Ovary (tissue), 9 donors: Measurements from ENCODE around the gene FRMPD2. TPM values are rescaled to one million over a fixed set of nuclear protein-coding genes. Genes with fewer than 3 reads are reported as not detected.
"Not testable (repeated sequence)": the region's sequence is repeated elsewhere in the genome, so short reads cannot be mapped to it uniquely, and the experiment has no call there.

ENCODE experiments used
- DNase-seq, 5 donors: peaks; one replicate each; pipeline ENCODE4 v3.0.0-alpha.2; 2019 to 2020
- H3K27ac ChIP-seq, 2 donors: fragments of 200-600 bp; one replicate each; pipeline versions ENCODE4 v1.5.1 to v1.8.0; 2019 to 2022
- H3K27me3 ChIP-seq: fragments of 200-600 bp; one replicate; pipeline ENCODE4 v1.8.0; 2022
- H3K36me3 ChIP-seq: fragments of 200-600 bp; sonication (generic); one replicate; pipeline ENCODE4 v1.5.1; 2019
- H3K4me1 ChIP-seq: one replicate; pipeline ENCODE4 v1.8.1; 2013; ENCODE audit warnings: mild to moderate bottlenecking, moderate library complexity; ENCODE audit not compliant: insufficient read depth
- H3K4me3 ChIP-seq: fragments of 200-600 bp; sonication (generic); one replicate; pipeline ENCODE4 v1.5.1; 2017
- H3K9me3 ChIP-seq, 2 donors: fragments of 200-600 bp in 1 of 2; sonication (generic) in 1 of 2; one replicate each; pipeline versions ENCODE4 v1.5.1 to v1.8.1; 2013 to 2019; ENCODE audit warnings: mild to moderate bottlenecking in 1 of 2, moderate library complexity in 1 of 2
- EP300 ChIP-seq: sonication (generic); formaldehyde crosslinking; IDR thresholded peaks from one replicate; pipeline ENCODE4 v1.6.1; 2017; ENCODE audit warnings: antibody characterized with exemption
- POLR2A ChIP-seq: fragments of 450-650 bp; IDR thresholded peaks from one replicate; pipeline ENCODE4 v1.6.1; 2017; ENCODE audit warnings: antibody characterized with exemption, mild to moderate bottlenecking, moderate library complexity
- WGBS, 3 donors: extraction: QIAGEN DNeasy Blood & Tissue Kit in 1 of 3; methylation state at CpG; one replicate each; pipeline versions ENCODE4 v1.1.5 to v1.1.7; 2013 to 2017; 5-methylcytosine and 5-hydroxymethylcytosine counted together
- intact Hi-C, 4 donors: fragments of 100-400 bp; cut with DNase I; formaldehyde crosslinking; loops; one replicate each; pipeline versions ENCODE4 v1.11.0 to v1.15.1; 2022 to 2023
- polyA plus RNA-seq, 2 donors: library from polyadenylated mRNA; stranded (reverse); fragments of 200-250 nt in 1 of 2; fragments of 350-450 nt in 1 of 2; fragmentation: Illumina TruSeq in 1 of 2; extraction: RNeasy Lipid Tissue Mini Kit (QIAGEN cat#74804) in 1 of 2; gene quantifications; one replicate each; pipeline ENCODE4 v1.2.3, GENCODE V29; 2013 to 2014
- total RNA-seq, 7 donors: library from RNA; depleted of rRNA in 2 of 7; stranded (reverse); fragments of >200 nt in 2 of 7; fragmentation: NEBNext Ultra II Directional in 3 of 7; extraction: Animal tissue kit (Norgen Biotek cat#: 25700) in 3 of 7; gene quantifications; one replicate each; pipeline versions ENCODE4 v1.1.0 to v1.2.4, GENCODE V29; 2016 to 2023
- TF ChIP-seq, protein P1 (sequence below), 3 donors: fragments of 450-650 bp in 2 of 3; fragments of 200-600 bp in 1 of 3; IDR thresholded peaks; one replicate each; pipeline versions ENCODE4 v1.5.1 to v1.8.0; 2016 to 2022; ENCODE audit warnings: antibody characterized with exemption in 3 of 3, mild to moderate bottlenecking in 1 of 3
- donor health status: DM: no; HTN: no; CAD: no; lungs with moderate emphysema.
- donor health status: DM: no; HTN: no; CAD: no.
- donor health status: Bipolar disorder and iron deficiency.
- donor health status: DM: yes; HTN: yes; CAD: no.
- donor health status: DM: no; HTN: no; CAD: no.
- donor health status: DM: yes; HTN: yes; CAD: no.

FRMPD2 gene
- total and polyA plus RNA-seq, 9 donors = 0.15 to 11.8 (median 0.69) TPM; not detected in 3

DNA sequence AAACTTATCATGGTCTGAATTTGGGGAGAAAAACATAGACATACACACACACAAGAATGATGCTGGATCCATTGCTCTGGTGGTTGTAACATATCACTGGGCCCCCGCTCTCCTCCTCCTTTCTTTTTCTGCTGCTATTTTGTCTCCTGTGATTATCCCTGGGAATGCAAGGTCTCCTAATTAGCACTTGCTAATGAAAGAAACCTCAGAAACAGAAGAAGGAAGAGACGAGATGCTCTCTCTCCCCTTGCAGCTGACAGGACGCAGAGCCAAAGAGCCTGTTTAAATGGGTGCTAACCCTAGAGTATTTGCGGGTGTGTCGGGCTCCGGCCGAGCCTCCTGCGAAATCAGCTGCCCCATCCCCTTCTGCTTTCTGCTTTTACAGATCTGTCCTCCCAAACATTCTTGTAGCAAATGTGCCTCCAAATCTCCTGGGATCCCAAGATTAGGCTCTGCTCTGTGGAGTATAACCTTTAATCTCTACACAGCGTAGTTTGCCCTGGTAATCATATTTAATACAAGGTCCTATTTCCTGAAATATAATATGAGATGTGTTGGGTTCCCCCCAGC, 81.5 kb downstream of the FRMPD2 start:
- no peaks in the 10 kb centered on the region for H3K27me3 ChIP-seq
- TF ChIP-seq EP300 (no peak), POLR2A (no peak)
- TF ChIP-seq, protein P1, sequence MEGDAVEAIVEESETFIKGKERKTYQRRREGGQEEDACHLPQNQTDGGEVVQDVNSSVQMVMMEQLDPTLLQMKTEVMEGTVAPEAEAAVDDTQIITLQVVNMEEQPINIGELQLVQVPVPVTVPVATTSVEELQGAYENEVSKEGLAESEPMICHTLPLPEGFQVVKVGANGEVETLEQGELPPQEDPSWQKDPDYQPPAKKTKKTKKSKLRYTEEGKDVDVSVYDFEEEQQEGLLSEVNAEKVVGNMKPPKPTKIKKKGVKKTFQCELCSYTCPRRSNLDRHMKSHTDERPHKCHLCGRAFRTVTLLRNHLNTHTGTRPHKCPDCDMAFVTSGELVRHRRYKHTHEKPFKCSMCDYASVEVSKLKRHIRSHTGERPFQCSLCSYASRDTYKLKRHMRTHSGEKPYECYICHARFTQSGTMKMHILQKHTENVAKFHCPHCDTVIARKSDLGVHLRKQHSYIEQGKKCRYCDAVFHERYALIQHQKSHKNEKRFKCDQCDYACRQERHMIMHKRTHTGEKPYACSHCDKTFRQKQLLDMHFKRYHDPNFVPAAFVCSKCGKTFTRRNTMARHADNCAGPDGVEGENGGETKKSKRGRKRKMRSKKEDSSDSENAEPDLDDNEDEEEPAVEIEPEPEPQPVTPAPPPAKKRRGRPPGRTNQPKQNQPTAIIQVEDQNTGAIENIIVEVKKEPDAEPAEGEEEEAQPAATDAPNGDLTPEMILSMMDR (IDR thresholded peaks at IDR 0.05) = no peak
- H3K4me3 ChIP-seq = no peak overlapping the region
- no peak overlapping the region for H3K27ac ChIP-seq
- intact Hi-C loops = no loop called here
- H3K36me3 ChIP-seq = no peaks in the 10 kb centered on the region
- DNase-seq = no peak
- WGBS, 3 donors = 74 to 77% (median 75%) methylated on average over 9 of the region's 9 CpGs
- H3K4me1 ChIP-seq = no peaks in the 10 kb centered on the region
- H3K9me3 ChIP-seq = no peaks in the 10 kb centered on the region

DNA sequence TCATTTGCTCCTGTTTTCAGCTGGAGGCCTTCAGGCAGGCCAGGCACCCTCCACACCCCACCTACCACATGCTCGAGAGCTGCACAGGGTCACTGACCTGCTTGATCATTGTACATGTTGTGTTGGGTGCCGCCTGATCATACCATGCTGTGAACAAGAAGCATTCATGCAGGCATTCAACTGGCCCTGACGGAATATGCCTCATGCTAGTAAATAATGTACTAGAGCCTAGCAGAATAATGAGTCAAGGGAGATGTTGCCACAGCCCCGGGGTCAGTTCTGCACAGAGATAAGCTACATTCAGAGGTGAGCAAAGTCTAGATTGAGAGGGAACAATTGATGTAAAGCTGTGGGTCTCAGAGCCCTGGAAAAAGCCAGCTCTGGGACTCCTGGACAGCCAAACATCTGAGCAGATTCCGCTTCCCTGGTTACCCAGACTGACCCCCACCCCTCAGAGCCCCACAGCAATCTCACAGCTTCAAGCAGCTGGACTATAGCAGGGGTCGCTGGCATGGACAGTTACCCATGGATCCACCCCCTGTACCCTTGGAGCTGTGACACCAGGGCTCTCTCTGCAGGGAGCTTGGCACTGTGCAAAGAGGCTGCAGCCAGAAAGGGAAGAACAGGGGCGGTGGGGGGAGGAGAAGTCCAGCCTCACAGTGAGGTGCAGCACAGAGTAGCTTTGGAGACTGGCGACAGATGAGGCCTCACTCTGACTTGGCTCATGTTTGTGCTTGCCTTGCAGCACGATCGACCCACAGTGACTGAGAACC, 86.6 kb downstream of the FRMPD2 start:
- 69 to 73% (median 71%) methylated on average over 10 of the region's 10 CpGs for WGBS, 3 donors
- no peaks in the 10 kb centered on the region for H3K9me3 ChIP-seq
- DNase-seq = no peak
- H3K4me3 ChIP-seq = no peak overlapping the region
- H3K27me3 ChIP-seq = no peaks in the 10 kb centered on the region
- H3K27ac ChIP-seq = no peak overlapping the region
- H3K36me3 ChIP-seq = no peaks in the 10 kb centered on the region
- TF ChIP-seq, protein P1 (IDR thresholded peaks at IDR 0.05) = no peak
- no peaks in the 10 kb centered on the region for H3K4me1 ChIP-seq
- intact Hi-C loops = no loop called here

DNA sequence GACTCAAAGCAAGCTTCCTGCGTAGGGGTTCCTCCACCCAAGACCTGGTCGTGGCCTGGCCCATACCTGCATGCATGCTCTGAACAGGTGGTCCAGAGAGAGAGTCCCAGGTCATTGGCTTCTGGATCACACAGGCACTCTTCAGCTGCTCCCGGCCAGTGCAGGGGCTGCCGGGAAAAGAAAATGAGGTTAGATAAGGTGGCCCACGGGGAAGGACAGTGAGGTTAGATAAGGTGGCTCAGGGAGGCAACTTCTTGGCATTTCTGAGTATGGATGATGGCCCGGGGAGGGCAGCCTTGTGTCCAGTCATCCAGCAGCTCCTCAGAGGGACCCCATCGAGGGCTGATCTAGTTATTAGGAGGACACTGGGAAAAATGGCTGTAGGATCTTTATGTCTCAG, 87.4 kb downstream of the FRMPD2 start:
- WGBS, 3 donors = 63 to 73% (median 69%) methylated on average over 7 of the region's 7 CpGs

DNA sequence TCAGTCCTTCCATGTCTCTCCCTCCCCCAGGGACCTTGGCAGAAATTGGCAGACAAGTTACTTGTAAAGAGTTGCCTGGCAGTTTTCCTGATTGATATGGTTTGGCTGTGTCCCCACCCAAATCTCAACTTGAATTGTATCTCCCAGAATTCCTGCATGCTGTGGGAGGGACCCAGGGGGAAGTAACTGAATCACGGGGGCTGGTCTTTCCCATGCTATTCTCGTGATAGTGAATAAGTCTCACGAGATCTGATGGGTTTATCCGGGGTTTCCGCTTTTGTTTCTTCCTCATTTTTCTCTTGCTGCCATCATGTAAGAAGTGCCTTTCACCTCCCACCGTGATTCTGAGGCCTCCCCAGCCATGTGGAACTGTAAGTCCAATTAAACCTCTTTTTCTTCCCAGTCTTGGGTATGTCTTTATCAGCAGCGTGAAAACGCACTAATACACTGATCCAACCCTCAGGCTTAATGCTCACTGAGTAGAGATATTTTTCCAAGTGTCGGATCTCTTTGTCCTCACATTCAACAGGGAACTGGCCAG, 88.2 kb downstream of the FRMPD2 start:
- H3K4me3 ChIP-seq, DNase-seq, intact Hi-C loops, H3K4me1 ChIP-seq, H3K27me3 ChIP-seq, H3K36me3 ChIP-seq, H3K9me3 ChIP-seq, H3K27ac ChIP-seq: not testable (repeated sequence)
- WGBS, 3 donors = 79 to 85% (median 82%) methylated on average over 9 of the region's 9 CpGs

More for the DNA sequence above, 87.4 kb downstream of the FRMPD2 start:
- no peak overlapping the region for H3K27ac ChIP-seq
- intact Hi-C loops = no loop called here
- H3K4me3 ChIP-seq = no peak overlapping the region
- TF ChIP-seq EP300 (no peak), POLR2A (no peak)
- TF ChIP-seq, protein P1 (IDR thresholded peaks at IDR 0.05) = no peak
- H3K9me3 ChIP-seq = no peaks in the 10 kb centered on the region
- H3K27me3 ChIP-seq = no peaks in the 10 kb centered on the region
- no peaks in the 10 kb centered on the region for H3K36me3 ChIP-seq
- no peak for DNase-seq
- no peaks in the 10 kb centered on the region for H3K4me1 ChIP-seq

DNA sequence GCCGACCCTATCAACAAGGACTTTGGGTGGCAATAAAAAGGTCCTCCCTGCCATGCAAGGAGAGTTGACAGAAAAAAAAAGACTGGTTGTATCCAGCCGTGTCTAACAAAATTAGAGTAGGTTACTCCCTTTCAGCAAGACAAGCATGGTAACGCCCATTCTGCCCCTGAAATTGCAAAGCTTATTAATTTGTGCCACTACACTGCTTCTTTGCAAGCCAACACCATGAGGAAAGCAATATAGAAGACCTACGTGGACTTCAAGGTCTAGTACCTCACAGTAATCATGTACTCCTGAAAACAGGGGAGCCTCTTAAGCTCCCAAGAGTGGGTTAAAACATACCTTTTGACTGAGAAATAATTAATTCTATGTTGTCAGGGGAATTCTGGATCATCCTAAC, 90.3 kb downstream of the FRMPD2 start:
- H3K36me3 ChIP-seq = no peaks in the 10 kb centered on the region
- no peaks in the 10 kb centered on the region for H3K9me3 ChIP-seq
- no peaks in the 10 kb centered on the region for H3K4me1 ChIP-seq
- no peak for DNase-seq
- intact Hi-C loops = no loop called here
- no peak overlapping the region for H3K4me3 ChIP-seq
- no peaks in the 10 kb centered on the region for H3K27me3 ChIP-seq
- TF ChIP-seq EP300 = no peak
- no peak for TF ChIP-seq POLR2A
- TF ChIP-seq, protein P1 (IDR thresholded peaks at IDR 0.05) = no peak
- H3K27ac ChIP-seq = no peak overlapping the region
- WGBS, 3 donors = 58 to 70% (median 59%) methylated on average over 4 of the region's 4 CpGs

DNA sequence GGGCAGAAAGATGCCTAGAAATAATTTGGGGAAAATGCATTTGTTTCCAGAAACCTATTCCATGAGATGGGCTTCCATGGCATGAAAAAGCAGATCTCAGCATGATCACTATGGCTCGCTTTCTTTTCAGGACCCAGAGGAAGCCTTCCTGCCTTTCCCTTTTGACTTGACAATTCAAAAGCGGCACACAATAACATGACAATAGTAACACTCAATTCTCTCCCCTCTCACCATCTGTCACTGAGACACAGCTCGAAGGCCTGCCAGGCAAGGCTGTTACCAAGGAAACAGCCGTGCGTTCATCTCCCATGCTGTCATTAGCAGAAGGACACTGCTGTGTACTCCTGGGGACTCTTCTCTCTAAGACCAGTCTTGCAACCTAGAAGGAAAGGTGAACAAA, 101.8 kb downstream of the FRMPD2 start:
- H3K36me3 ChIP-seq, intact Hi-C loops, H3K4me1 ChIP-seq, H3K9me3 ChIP-seq, H3K4me3 ChIP-seq, H3K27me3 ChIP-seq, H3K27ac ChIP-seq, DNase-seq: not testable (repeated sequence)
- 66 to 80% (median 79%) methylated on average over 2 to 5 of the region's 5 CpGs for WGBS, 3 donors

DNA sequence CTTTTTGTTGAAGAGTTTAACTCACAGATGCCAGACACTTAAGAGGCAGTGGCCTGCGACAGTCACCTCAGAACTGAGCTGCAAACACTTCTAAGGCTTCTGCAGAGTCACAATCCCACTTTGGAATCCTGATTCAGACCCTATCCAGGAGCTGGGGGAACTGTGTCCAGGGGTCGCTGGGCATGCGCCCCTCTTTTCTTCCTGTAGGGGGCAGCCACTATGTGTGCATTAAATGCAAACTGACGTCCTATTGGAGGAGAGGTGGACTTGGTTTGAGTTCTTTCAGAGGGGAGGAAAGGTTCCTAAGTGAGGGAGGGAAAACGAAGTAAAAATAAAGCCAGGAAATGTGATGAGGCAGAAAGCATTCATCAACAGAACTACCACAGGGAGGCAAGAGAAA, 113.8 kb downstream of the FRMPD2 start:
- intact Hi-C loops = not testable (repeated sequence)

More for the DNA sequence above, 113.8 kb downstream of the FRMPD2 start:
- not testable (repeated sequence) for H3K36me3 ChIP-seq, H3K9me3 ChIP-seq, DNase-seq, H3K4me3 ChIP-seq, H3K4me1 ChIP-seq, H3K27me3 ChIP-seq, H3K27ac ChIP-seq
- 27% methylated on average over 3 of the region's 5 CpGs; no CpG with 5 or more reads in 2 of the 3 donors for WGBS, 3 donors
